HFFc6 (cell line): Measurements from ENCODE around the gene NOD1. TPM values are rescaled to one million over a fixed set of nuclear protein-coding genes. Genes with fewer than 3 reads are reported as not detected.

Experiments
- DNase-seq: peaks from one replicate; pipeline ENCODE4 v3.0.0-alpha.2; 2018
- H3K27ac Mint-ChIP-seq: 2 replicates; pipeline ENCODE4 v1.8.0; 2020; ENCODE audit warnings: mild to moderate bottlenecking, mixed read lengths
- H3K27me3 Mint-ChIP-seq: 2 replicates; pipeline ENCODE4 v1.8.0; 2021; ENCODE audit warnings: mild to moderate bottlenecking, moderate library complexity, mixed read lengths; ENCODE audit not compliant: insufficient read depth
- H3K36me3 Mint-ChIP-seq: 2 replicates; pipeline ENCODE4 v1.8.0; 2021; ENCODE audit warnings: low read depth, mixed read lengths
- H3K4me1 Mint-ChIP-seq: 2 replicates; pipeline ENCODE4 v1.8.0; 2020; ENCODE audit warnings: low read depth, mixed read lengths
- H3K4me3 Mint-ChIP-seq: 2 replicates; pipeline ENCODE4 v1.8.0; 2020; ENCODE audit warnings: mild to moderate bottlenecking, moderate library complexity, mixed read lengths
- H3K9me3 Mint-ChIP-seq: 2 replicates; pipeline ENCODE4 v1.8.0; 2020; ENCODE audit warnings: mild to moderate bottlenecking, mixed read lengths
- CTCF ChIP-seq: fragments of 200-600 bp; sonication (generic); IDR thresholded peaks from 2 replicates; pipeline ENCODE4 v1.5.0; 2021; ENCODE audit warnings: antibody characterized with exemption, mild to moderate bottlenecking
- total RNA-seq, 6 experiments: library from RNA; stranded (reverse); fragmentation: NEBNext Ultra II Directional; extraction: Animal tissue kit (Norgen Biotek cat#: 25700); gene quantifications; 2 replicates in 1 of 6; 3 replicates in 5 of 6; pipeline ENCODE4 v1.2.3, GENCODE V29; 2021

The NOD1 gene
- total RNA-seq, 6 experiments from 2014 or later = 2.8 to 3.9 (median 3.0) TPM

DNA sequence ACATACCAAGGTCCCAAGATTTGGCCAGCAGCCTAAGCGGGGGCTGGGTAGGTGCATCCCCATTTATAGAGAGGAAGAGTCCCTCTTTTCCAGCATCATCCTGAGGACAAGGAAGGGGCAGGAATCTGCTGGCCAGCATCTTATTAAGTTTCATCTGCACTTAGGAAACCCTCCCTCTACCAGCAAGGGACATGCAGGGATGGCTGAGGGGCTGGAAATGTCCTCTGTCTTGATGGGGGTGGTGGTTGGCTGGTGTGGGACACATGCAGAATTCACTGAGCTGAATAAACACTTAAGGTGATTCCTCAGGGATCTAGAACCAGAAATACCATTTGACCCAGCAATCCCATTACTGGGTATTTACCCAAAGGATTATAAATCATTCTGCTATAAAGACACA, 42.1 kb downstream of the NOD1 start:
- Mint-ChIP-seq H3K4me3 (no peak overlapping the region), H3K4me1 (no peaks in the 10 kb centered on the region), H3K27ac (no peak overlapping the region), H3K9me3 (no peaks in the 10 kb centered on the region), H3K36me3 (peaks cover 20% of the 10 kb centered on the region), H3K27me3 (no peaks in the 10 kb centered on the region; the same call in none of the 2 replicates)
- TF ChIP-seq CTCF = no peak
- DNase-seq = no peak

- Mint-ChIP-seq H3K4me3 (no peak overlapping the region), H3K27ac (no peak overlapping the region), H3K4me1 (no peaks in the 10 kb centered on the region), H3K36me3 (peaks cover 20% of the 10 kb centered on the region), H3K27me3 (no peaks in the 10 kb centered on the region; the same call in none of the 2 replicates), H3K9me3 (no peaks in the 10 kb centered on the region)
- TF ChIP-seq CTCF = no peak
- no peak for DNase-seq
Measured at GRCh38 chr7:30436046-30436445, 42.5 kb downstream of the NOD1 start.

- Mint-ChIP-seq H3K4me1 (no peaks in the 10 kb centered on the region), H3K4me3 (no peak overlapping the region), H3K27ac (no peak overlapping the region), H3K27me3 (no peaks in the 10 kb centered on the region; the same call in none of the 2 replicates), H3K9me3 (no peaks in the 10 kb centered on the region), H3K36me3 (peaks cover 20% of the 10 kb centered on the region)
- DNase-seq = no peak
- TF ChIP-seq CTCF = no peak
Measured at GRCh38 chr7:30434140-30434799, 44.3 kb downstream of the NOD1 start.

DNA sequence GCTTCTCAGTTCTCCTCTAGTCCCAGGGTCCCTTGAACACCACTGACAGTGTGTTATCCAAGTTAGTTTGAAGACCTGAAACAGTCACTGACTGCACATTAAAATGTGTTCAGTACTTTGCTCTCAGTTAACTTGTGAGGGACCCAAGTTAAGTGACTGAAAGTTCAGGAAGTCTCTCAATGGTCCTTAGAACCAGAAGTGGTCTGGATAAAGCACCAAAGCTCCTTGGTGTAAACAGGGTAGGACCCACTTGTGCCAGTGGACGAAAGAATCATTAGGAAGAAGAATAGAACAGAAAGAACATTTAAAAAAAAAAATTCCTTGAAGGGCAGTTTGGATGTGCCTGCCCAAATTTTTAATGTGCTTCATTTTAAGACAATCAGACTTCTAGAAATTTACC, 45.1 kb downstream of the NOD1 start:
- Mint-ChIP-seq H3K9me3 (no peaks in the 10 kb centered on the region), H3K27ac (no peak overlapping the region), H3K36me3 (peaks cover 13% of the 10 kb centered on the region), H3K27me3 (no peaks in the 10 kb centered on the region; the same call in none of the 2 replicates), H3K4me3 (no peak overlapping the region), H3K4me1 (no peaks in the 10 kb centered on the region)
- DNase-seq = no peak
- TF ChIP-seq CTCF = no peak

- no peak overlapping the region for H3K4me3 Mint-ChIP-seq
- H3K36me3 Mint-ChIP-seq = peaks cover 12% of the 10 kb centered on the region
- no peaks in the 10 kb centered on the region for H3K4me1 Mint-ChIP-seq
- H3K27me3 Mint-ChIP-seq = no peaks in the 10 kb centered on the region; the same call in none of the 2 replicates
- no peaks in the 10 kb centered on the region for H3K9me3 Mint-ChIP-seq
- no peak for DNase-seq
- TF ChIP-seq CTCF = no peak
- H3K27ac Mint-ChIP-seq = no peak overlapping the region
Measured at GRCh38 chr7:30433082-30433481, 45.5 kb downstream of the NOD1 start.
